MM.1S (cell line): ENCODE measurements around the gene APOH.

ENCODE experiments used
- CTCF ChIP-seq: fragments of 300-600 bp; sonication (generic); IDR thresholded peaks from 2 replicates; pipeline ENCODE4 v1.5.1; 2016; ENCODE audit warnings: antibody characterized with exemption, low read length, mixed read lengths
- EZH2 ChIP-seq: fragments of 300-600 bp; sonication (generic); optimal IDR thresholded peaks from 2 replicates; pipeline ENCODE3; 2017; ENCODE audit warnings: low read depth, mild to moderate bottlenecking, antibody characterized with exemption, low read length, mixed read lengths
- EZH2phosphoT487 ChIP-seq: fragments of 300-600 bp; sonication (generic); IDR thresholded peaks from 2 replicates; pipeline ENCODE4 v1.6.1; 2018; ENCODE audit warnings: antibody characterized with exemption, low read length

GRCh38 chr17:66222798-66223350 is 6.3 kb downstream of the APOH start:
- TF ChIP-seq EZH2 (no peak), CTCF (no peak), EZH2phosphoT487 (no peak)
